Measurements from ENCODE around the gene ARID5B.

The ARID5B gene

DNA sequence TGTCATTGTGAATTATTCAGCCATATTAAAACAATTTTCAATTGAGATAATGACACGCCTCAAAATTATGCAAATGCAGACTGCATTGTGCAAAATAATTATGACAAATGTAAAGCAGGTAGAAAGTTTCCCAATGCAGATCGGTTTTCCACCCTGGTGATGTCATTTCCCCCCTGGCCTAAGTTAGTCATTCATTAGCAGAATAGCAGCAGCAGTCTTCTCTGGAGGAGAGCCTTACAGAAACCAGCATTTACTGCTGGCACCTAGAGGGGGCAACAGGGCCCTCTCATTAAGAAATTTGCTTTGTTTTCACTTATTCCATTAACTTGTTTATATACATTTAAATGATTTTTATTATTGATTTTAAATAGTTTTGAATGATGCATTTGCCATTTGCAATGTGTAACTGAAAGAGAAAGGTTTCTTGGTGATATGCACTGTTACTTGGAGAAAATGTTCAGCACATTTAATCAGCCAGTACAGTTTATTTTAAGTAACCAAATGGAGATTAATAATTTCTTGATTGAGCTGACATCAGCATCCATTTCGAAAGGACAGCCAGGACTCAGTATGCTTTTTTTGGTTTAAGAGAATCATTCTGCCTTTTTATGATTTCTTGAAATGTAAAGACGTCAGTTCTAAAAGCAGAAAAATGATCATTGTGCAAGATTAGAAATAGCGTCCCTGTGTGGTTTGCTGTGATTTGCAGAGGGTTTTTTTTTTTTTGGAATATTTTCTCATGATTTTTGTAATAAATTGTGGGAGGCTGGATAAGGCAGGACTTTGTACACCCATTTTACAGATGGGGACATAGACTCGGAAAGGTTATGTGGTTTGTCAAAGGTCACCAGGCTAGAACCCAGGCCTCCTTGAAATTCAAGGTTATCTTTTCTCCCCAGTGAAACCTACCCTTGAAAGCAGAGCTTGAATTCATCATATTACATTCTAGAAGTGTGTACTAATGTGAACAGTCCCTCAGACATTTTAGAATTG, 3.5 kb downstream of the ARID5B start:
- peak in 1 of 2 experiments; percentile 11 for DNase-seq
- TF ChIP-seq POLR2A (IDR thresholded peaks at IDR 0.05; ENCODE audit: low read length) (no peak), GATA1 (IDR thresholded peaks at IDR 0.05; ENCODE audit: low read depth, low read length) (no peak)

DNA sequence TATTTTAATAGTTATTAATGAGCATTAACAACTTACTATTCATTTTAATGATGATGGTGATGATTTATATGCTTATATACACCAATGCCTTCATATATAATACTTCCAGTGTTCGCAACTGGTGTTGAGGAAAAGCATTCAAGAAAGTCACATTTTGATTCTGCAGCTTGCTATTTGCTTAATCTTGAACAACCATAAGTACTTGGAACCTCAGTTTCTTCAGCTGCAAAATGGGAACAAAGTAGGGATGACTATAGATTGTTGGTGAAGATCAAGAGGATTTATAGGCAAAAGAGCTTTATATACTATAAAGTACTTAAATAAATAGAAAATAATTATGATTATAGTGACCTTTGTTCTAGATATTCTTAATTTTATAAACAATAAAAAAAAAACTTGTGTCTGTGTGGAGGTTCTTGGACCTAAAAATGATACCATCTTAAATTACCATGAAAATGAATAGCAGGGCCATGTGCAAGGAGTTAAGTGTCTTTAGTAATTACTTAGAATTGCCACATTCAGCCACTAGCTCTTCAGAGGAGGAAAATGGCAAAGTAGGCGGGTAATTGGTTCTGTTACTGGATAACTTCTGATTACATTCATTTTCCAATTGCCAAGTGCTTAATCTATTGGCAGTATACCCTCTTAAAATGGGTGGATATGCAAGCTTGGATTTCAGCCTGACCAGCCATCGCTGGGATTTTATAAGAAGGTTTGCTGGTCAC, 4.5 kb downstream of the ARID5B start:
- TF ChIP-seq POLR2A (IDR thresholded peaks at IDR 0.05; ENCODE audit: low read length): no peak
- DNase-seq: no peak

DNA sequence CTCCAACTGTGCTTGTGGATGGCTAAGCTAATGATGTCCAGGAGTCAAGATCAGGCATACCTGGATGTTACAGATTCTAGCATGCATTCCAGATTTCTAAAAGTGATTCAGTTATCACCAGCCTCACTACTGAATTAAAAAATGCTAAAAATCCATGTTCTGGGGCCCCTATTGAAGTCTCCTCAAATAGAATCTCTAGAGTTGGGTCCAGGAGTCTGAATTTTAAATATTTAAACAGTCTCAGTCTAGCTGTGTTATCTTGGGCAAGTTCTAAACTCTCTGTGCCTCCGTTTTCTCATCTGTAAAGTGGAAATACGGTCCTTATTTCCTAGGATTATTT, 5.0 kb downstream of the ARID5B start:
- TF ChIP-seq POLR2A (IDR thresholded peaks at IDR 0.05; ENCODE audit: low read length) (no peak), GATA1 (IDR thresholded peaks at IDR 0.05; ENCODE audit: low read depth, low read length) (no peak)
- DNase-seq: no peak

DNA sequence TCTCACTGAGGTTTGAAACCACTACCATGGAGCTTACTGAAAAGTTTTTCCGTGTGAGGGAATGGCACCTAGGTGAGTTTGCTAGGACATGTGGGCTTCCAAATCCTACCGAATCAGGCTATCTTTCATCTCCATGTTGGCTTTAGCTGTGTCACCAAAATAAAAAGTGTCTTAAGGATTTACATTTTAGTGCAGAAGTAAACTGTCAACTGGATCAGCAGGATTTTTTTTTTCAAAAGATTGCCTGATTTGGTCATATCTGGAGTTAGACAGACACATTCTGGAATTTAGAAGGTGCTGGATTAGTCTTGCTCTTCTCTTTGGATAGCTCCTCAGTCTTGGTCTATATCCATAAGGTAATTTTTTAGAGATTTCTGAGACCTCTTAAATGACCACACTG, 5.5 kb downstream of the ARID5B start:
- no peak for DNase-seq
- TF ChIP-seq GATA1 (IDR thresholded peaks at IDR 0.05; ENCODE audit: low read depth, low read length) (no peak), POLR2A (IDR thresholded peaks at IDR 0.05; ENCODE audit: low read length) (no peak)

DNA sequence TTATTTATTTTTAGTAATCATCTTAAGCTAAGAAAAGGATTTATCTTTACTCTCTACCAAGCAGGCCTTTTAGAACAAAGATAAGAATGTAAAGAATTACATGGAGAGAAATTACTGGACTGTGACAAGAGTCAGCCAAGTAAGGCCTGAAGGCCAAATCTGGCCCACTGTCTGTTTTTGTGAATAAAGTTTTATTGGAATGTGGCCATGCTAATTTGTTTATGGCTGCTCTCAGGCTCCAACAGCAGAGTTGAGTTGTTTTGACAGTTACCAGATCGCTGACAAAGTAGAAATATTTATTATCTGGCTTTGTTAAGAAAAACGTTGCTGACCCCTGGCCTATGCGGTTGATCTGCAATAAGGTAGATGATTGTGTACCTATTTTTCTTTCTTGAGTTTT, 6.1 kb downstream of the ARID5B start:
- TF ChIP-seq GATA1 (IDR thresholded peaks at IDR 0.05; ENCODE audit: low read depth, low read length) (no peak), POLR2A (IDR thresholded peaks at IDR 0.05; ENCODE audit: low read length) (no peak)
- DNase-seq: no peak

DNA sequence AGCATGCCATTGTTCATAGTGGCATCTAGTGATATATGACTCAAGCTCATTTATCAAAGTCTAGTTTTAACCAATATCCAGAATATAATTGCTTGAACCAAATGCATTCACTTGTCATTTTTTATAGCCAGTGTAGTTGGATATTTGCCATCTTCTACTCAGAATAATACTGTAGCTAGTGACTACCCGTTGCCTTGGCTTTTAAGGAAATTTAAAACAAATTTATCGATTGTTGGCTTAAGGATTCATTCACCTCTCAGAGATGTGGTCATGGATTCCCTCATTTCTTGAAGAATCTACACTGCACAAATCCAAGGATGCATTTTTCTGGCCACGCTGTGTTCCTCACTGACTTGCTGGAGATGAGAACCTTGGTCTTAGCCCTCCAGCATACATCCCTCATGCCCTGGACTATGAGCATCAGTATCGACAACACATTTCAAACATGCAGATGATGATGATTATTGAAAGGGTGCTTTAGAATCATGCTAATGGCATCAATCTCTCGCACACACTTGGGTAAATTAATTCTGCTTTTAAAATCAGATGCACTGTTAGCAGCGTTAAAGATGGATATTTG, 8.8 kb downstream of the ARID5B start:
- no peak for DNase-seq
- TF ChIP-seq POLR2A (IDR thresholded peaks at IDR 0.05; ENCODE audit: low read length): no peak
- no peak for TF ChIP-seq GATA1 (IDR thresholded peaks at IDR 0.05; ENCODE audit: low read depth, low read length)

DNA sequence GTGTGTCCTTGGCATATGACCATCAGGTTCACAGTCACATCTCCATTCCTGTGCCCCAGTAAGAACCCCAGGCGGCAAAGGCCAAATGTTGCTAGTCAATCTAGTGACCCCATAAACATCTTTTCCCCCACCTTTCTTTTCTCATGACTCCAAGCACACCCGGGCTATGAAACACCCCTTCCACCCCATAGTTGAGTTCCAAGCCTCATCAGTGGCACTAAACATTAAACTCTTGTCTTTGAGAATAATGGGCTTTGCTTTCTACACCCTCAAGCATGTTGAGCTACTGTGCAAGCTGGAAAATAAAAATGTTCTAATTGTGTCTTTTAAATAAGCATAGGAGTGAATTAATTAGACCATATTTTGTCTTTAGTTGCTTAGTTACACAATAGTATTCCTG, 9.4 kb downstream of the ARID5B start:
- no peak for DNase-seq

DNA sequence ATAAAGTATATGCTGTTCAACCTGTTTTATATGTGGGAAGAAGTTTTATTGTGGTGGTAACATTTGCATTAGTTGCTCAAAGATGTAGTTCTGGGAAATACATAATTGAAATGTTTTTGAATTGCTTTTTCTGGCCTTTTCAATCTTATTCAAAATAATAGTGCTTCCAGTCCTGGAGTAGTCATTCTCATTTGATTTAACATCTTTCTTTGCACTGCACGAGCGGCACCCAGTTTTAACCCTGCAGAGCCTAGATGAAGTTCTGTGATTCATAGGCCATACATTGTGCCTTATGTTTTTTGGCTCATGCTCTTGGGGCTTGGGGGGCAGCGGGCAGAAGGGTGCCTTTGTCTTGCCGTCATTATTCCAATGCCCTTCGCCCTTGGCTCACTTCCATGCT, 9.9 kb downstream of the ARID5B start:
- no peak for DNase-seq
- no peak for TF ChIP-seq GATA1 (IDR thresholded peaks at IDR 0.05; ENCODE audit: low read depth, low read length)
- TF ChIP-seq POLR2A (IDR thresholded peaks at IDR 0.05; ENCODE audit: low read length): no peak

More for the DNA sequence above, 9.4 kb downstream of the ARID5B start:
- TF ChIP-seq POLR2A (IDR thresholded peaks at IDR 0.05; ENCODE audit: low read length) (no peak), GATA1 (IDR thresholded peaks at IDR 0.05; ENCODE audit: low read depth, low read length) (no peak)

DNA sequence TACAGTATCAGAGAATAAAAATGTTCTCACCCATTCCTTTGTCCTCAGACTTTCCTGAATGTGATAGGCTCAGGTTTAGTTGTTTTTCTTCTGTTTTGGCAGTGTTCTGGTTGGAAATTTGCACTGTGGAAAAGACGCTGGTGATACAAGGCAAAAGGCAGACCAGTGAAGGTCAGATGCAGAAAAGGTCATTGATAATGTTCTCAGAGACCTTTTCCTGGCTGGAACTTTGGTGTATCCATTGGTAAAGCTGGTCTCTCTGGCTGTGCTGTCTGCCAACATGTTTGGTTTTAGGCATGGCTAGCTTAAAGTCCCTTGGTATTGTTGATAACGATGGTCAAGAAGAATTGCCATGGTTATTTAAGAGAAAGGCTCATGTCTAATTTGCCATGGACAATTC, 11.5 kb downstream of the ARID5B start:
- no peak for TF ChIP-seq POLR2A (IDR thresholded peaks at IDR 0.05; ENCODE audit: low read length)
- no peak for TF ChIP-seq GATA1 (IDR thresholded peaks at IDR 0.05; ENCODE audit: low read depth, low read length)
- no peak for DNase-seq

DNA sequence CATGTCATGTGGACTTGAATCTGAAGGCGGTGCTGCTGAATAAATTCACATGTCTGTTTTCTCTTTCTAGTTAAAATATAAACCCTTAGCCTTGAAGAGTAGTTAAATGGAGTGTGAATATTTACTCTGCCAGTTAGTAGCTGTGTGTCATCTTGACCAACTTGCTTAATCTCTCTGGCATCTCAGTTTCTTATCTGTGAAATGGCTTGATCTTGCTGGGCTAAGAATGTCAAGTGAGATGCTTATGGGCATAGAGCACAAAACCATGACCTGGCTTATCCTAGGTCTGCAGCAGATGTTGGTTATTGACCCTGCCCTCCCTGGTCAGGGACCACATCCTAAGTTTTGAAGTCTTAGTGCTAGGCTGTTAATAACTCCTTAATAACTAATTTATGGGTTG, 16.6 kb downstream of the ARID5B start:
- no peak for DNase-seq
- no peak for TF ChIP-seq GATA1 (IDR thresholded peaks at IDR 0.05; ENCODE audit: low read depth, low read length)
- TF ChIP-seq POLR2A (IDR thresholded peaks at IDR 0.05; ENCODE audit: low read length): no peak

DNA sequence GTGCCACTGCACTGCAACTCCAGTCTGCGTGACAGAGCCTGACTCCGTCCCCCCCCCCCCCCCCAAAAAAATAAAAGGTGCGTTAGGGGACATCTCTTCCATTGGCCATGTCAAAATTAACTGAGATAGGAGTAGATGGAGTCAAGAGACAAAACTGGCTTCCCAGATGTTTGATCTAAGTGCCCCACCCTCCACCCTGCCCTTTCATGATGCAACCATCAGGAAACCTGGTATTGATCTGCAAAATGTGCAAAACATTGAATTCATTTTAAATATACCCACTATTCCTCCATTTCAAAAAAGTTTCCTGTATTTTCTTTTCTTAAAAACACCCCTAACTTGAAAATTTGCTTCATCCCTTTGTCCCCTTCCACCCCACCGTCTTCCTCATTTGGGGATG, 17.5 kb downstream of the ARID5B start:
- TF ChIP-seq GATA1 (IDR thresholded peaks at IDR 0.05; ENCODE audit: low read depth, low read length) (no peak), POLR2A (IDR thresholded peaks at IDR 0.05; ENCODE audit: low read length) (no peak)
- no peak for DNase-seq

DNA sequence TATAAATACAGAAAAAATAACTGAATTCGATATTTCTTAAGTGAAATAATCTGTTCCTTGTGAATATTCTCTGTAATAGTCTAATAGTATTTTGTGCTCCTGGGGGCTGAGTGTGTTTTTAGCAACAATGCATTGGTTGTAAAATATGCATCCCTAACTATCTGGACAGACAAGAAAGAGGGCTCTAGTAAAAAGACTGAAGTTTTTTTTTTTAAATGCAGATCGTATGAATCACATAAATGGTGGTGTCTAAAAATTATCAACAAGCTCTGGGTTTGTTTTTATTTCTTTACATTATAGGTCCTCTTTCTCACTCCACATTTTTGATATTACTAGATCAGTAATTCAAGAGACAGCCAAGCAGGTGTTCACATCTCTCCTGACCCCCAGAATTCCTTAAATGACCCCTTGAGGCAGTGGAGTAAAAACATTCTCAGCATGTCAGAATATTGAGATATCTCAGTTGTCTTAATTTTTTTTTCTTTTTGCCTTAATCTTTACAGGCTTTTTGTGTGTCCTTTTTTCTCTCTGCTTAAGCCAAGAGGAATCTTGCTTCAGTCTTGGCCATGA, 18.2 kb downstream of the ARID5B start:
- no peak for TF ChIP-seq POLR2A (IDR thresholded peaks at IDR 0.05; ENCODE audit: low read length)
- no peak for TF ChIP-seq GATA1 (IDR thresholded peaks at IDR 0.05; ENCODE audit: low read depth, low read length)
- DNase-seq: no peak

DNA sequence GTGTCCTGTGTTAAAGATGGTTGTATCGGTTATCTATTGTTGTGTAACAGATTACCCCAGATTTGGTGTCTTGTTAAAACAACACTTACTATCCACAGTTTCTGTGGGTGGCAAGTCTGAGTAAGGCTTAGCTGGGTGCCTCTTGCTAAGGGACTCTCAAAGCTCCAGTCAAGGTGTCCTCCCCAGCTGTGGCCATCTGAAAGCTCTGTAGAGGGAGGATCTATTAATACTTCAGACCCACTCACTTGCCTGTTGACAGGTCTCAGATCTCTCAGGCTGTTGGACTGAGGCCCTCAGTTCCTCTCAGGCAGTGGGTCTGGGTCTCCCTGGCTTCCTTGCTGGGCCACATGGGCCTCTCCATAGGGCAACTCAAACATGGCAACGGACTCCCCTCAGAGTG, 19.6 kb downstream of the ARID5B start:
- TF ChIP-seq POLR2A (IDR thresholded peaks at IDR 0.05; ENCODE audit: low read length) (no peak), GATA1 (IDR thresholded peaks at IDR 0.05; ENCODE audit: low read depth, low read length) (no peak)
- DNase-seq: no peak
